ENCODE data around the gene ANXA11.
A peak's percentile ranks its signal among the peaks of the same experiment; 100 is the strongest.

DNA sequence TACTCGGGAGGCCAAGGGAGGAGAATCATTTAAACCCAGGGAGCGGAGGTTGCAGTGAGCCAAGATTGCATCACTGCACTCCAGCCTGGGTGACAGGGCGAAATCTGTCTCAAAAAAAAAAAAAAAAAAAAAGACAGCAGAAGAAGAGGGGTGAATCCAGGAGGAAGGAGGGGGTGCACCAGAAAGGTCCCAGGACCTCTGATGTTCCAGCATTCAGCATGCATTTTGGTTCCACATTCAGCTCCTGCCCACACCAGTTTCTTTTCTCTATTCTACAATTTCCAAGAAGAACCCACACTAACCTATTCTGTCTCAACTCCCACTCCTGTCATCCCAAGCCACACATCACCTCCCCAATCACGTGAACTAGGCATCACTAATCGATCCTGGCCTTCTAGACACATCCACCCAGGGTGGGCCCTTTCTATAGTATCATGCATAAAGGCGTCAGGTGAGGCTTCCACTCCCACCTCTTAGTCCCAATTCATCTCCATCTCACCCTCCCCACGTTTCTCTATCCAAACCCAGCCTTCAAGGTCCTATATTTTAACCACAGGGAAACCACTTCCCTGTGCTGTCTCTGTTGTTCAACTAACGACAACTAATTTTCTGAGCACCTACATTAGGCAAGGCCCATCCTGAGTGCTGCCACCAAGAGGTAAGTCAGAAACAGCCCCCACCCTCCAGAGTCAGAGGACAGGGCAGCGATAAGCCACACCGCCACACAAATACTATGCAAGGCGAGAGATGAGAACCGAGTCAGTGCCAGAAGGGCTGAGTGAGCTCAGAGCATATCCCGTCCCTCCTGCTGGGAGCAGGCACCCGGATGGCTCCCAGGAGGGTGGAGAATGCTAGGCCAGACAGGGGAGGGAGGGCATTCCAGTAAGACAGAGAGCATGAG is 2.2 kb downstream of the ANXA11 start:
- TF ChIP-seq, protein P1, sequence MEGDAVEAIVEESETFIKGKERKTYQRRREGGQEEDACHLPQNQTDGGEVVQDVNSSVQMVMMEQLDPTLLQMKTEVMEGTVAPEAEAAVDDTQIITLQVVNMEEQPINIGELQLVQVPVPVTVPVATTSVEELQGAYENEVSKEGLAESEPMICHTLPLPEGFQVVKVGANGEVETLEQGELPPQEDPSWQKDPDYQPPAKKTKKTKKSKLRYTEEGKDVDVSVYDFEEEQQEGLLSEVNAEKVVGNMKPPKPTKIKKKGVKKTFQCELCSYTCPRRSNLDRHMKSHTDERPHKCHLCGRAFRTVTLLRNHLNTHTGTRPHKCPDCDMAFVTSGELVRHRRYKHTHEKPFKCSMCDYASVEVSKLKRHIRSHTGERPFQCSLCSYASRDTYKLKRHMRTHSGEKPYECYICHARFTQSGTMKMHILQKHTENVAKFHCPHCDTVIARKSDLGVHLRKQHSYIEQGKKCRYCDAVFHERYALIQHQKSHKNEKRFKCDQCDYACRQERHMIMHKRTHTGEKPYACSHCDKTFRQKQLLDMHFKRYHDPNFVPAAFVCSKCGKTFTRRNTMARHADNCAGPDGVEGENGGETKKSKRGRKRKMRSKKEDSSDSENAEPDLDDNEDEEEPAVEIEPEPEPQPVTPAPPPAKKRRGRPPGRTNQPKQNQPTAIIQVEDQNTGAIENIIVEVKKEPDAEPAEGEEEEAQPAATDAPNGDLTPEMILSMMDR (IDR thresholded peaks at IDR 0.05): no peak
- TF ChIP-seq POLR2AphosphoS5 (IDR thresholded peaks at IDR 0.05): peak in 1 of 3 donors; percentile 25
- TF ChIP-seq POLR2A (IDR thresholded peaks at IDR 0.05): no peak

Measured in breast epithelium (tissue), 3 donors.